Measurements from ENCODE around the gene ANKRD11.

GRCh38 chr16:89334988-89335802 is 155.2 kb downstream of the ANKRD11 start:
- no peak for TF ChIP-seq POLR2A (IDR thresholded peaks at IDR 0.05)
- no peak for TF ChIP-seq CTCF (IDR thresholded peaks at IDR 0.05)
